Right ventricle myocardium superior (tissue), 1 donor: ENCODE data around the gene ZNF587. TPM values are rescaled to one million over a fixed set of nuclear protein-coding genes. Genes with fewer than 3 reads are reported as not detected.
"Not testable (repeated sequence)": the region's sequence is repeated elsewhere in the genome, so short reads cannot be mapped to it uniquely, and the experiment has no call there.

ENCODE experiments used
- ATAC-seq: fragments of 200-7000 bp; cut with Tn5 transposase; one replicate; pipeline ENCODE4 v1.9.1; 2020; ENCODE audit warnings: mild to moderate bottlenecking; ENCODE audit not compliant: poor library complexity
- DNase-seq: peaks from one replicate; pipeline ENCODE4 v3.0.0-alpha.2; 2020
- intact Hi-C: fragments of 100-400 bp; cut with DNase I; formaldehyde crosslinking; loops from one replicate; pipeline ENCODE4 v1.11.2; 2022
- total RNA-seq: library from RNA; stranded (reverse); fragmentation: NEBNext Ultra II Directional; extraction: Animal tissue kit (Norgen Biotek cat#: 25700); gene quantifications from one replicate; pipeline ENCODE4 v1.2.1, GENCODE V29; 2021
- donor health status: DM: no; HTN: yes; CAD: no; lungs with severe emphysema.

Gene ZNF587
- total RNA-seq, 1 donor from 2014 or later: 13.7 TPM

DNA sequence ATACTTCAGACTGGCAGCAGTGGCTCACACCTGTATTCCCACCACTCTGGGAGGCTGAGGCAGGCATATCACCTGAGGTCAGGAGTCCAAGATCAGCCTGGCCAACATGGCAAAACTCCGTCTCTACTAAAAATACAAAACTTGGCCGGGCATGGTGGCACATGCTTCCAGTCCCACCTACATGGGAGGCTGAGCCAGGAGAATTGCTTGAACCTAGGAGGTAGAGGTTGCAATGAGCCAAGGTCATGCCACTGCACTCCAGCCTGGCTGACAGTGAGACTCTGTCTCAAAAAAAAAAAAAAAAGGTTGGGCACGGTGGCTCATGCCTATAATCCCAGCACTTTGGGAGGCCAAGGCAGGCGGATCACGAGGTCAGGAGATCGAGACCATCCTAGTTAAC lies 20.0 kb downstream of the ZNF587 start:
- intact Hi-C loops, DNase-seq: not testable (repeated sequence)
- peak; percentile 56 for ATAC-seq

DNA sequence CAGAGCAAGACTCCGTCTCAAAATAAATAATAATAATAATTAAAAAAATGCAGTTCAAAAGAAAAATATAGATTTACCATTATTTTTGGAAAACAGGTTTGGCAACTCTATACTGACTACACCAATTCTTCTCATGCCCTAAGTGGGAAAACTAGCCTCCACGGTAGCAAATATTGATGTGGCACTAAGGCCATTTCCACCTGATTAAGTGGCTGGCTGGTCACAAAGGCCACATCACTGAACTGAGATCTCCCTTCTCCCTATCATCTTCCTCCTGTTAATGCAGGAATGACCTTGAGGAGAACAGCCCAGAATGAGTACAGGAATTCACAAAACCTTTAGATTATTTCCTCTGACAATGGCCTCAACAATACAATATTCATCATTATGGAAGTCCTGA lies 20.6 kb downstream of the ZNF587 start:
- intact Hi-C loops: no loop called here
- DNase-seq (no peak), ATAC-seq (no peak)

DNA sequence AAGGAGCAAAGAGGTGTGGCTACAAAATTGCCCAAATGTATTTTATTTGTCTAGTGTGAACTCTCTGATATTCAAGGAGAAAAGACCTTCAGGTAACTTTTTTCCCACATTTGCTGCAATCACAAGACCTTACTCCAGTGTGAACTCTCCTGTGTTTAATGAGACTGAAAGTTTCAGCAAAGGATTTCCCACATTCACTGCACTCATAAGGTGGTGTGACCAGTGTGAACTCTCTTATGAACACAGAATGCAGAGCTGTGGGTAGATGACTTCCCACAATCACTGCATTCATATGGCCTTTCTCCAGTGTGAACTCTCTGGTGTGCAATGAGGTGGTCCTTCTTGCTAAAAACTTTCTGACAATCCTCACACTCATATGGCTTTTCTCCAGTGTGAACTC lies 22.8 kb downstream of the ZNF587 start:
- DNase-seq (no peak), ATAC-seq (no peak)
- intact Hi-C loops: no loop called here

DNA sequence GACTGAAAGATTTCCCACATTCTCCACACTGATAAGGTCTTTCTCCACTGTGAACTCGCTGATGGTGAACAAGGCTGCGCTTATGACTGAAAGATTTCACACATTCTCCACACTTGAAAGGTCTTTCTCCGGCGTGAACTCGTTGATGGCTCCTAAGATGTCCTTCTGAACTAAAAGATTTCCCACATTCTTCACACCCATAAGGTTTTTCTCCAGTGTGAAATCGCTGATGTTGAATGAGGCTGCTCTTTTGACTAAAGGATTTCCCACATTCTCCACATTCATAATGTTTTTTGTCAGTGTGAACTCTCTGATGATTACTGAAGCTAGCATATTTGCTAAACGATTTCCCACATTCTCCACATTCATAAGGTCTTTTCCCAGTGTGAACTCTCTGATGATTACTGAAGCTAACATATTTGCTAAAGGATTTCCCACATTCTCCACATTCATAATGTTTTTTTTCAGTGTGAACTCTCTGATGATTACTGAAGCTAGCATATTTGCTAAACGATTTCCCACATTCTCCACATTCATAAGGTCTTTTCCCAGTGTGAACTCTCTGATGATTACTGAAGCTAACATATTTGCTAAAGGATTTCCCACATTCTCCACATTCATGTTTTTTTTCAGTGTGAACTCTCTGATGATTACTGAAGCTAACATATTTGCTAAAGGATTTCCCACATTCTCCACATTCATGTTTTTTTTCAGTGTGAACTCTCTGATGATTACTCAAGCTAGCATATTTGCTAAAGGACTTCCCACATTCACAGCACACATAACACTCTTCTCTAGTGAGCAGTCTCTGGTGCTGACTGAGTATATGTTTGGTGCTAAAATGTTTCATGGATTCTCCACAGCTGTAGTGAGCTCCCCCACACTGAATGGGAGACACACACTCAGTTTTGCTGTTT lies 24.5 kb downstream of the ZNF587 start:
- DNase-seq, intact Hi-C loops, ATAC-seq: not testable (repeated sequence)

DNA sequence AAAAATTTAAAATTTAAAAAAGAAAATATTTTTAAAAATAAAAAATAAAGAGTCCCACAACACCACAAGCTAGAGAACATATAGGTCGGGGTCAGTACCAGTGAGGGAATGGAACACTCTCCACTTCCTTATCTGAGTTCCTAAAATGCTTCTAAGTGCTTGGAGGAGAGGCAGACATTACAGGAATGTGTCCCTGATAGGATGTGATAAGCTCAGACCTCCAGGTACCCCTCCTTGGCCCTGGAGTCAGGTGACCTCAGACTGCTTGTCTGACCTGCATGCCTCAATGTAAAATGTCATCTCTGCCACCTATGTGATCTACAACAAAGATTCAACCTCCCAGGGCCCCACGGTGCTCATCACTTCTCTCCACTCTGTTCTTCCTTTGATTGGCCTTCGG lies 36.4 kb downstream of the ZNF587 start:
- intact Hi-C loops: no loop called here
- no peak for ATAC-seq

DNA sequence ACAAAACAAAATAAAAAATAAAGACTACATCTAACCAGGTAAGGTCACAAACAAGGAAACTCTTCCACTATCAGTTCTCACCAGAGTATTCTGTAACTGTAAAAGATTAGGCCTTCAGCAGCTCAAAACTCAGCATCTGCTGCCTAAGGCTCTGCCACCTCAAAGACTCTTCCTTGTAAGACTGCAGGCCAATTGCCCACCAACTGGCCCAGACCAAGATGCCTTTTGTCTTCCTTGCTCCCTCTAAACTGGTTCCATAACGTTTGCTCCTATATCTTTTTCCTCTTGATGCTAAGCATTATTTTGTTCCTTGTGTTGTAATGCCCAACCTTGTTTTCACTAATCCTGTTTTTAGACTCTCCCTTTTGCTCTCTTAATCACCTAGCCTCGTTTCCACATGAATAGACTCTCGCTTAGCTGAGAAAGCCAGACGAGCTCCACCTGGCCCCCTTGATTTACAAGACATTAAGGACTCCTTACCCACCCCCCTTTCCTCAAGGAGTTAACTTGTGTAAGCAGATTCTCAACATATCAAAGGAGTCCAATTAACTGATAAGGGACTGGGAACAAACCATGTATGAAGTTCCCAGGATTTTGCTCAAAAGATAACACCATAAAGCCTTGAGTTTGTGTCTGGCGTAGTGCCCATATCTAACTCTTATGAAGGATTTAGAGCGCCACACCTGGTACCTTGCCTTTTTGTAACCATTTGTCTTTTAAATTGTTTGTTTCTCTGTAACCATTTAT lies 37.7 kb downstream of the ZNF587 start:
- ATAC-seq (no peak), DNase-seq (no peak)
- intact Hi-C loops: no loop called here

More for the DNA sequence above, 36.4 kb downstream of the ZNF587 start:
- DNase-seq: no peak

DNA sequence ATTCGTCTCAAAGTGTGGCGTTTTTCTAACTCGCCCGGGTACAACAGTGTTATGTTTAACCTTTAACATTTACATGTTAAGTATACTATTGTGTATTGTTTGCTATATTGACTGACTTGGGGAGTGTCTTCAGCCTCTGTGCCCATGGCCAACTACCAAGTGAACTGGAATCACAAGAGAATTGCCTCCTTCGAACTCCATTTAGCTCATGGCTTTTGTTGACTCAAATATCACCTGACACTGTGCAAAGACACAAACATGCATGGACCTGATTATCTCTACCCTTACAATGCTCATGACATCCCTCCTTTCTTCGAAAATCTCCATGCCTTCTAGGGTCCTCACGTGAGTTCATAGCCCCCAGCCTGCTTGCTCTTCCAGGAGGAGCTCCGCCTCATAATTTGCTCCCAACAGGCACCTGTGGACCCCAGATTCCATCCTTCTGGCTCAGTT lies 38.5 kb downstream of the ZNF587 start:
- ATAC-seq (peak; percentile 2), DNase-seq (no peak)
- intact Hi-C loops: no loop called here

DNA sequence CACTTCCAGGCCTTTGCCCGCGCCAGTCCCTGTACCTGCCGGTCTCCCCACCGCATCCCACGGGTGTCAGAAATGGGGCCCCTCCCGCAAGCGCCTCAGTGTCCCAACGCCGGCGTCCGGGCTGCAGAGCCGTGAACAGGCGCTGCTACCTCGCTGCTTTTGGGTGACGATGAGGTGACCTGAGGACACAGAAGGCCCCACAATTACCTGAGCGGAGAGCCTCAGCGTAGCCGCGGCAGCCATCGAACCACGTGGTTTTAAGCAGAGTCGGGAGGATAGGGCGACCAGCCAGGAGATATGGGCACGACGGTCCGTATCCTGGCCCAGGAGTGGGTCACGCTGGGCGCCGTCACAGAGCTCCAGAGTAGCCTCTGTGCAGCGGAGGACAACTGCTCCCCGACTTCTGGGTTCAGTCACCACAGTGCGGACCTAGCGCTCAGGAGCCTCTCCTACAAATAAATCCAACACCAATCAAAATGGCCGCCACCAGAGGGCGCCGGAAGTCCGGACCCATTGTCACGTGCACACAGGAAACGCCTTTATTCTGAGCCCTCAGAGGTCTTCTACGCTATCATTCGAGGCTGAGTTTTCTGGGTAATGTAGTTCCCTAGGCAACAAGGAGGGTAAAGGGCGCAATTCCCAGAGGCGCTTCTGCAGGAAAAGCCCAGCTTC lies 39.0 kb downstream of the ZNF587 start, which contains the start of gene ZNF814:
Gene ZNF814 (minus strand): TSS at position 478 of the 672 bp plus-strand sequence. CDS start 235 bp downstream, at position 243.
- DNase-seq (peak; percentile 89), ATAC-seq (peak; percentile 93)
- intact Hi-C loops: no loop called here

DNA sequence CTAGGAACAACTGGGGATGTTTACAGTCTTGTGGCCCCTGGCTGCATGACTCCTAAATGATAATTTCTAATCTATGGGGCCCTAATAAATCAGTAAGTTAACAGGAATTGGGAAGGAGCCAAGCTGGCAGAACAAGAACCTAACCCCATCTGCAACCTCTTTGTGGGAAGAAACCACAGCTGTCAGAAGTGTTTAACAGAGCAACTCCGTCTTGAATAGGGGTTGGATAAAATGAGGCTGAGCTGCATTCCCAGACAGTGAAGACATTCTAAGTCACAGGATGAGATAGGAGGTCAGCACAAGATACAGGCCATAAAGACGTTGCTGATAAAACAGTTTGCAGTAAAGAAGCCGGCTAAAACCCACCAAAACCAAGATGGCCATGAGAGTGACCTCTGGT lies 41.0 kb downstream of the ZNF587 start:
- ATAC-seq, DNase-seq, intact Hi-C loops: not testable (repeated sequence)

DNA sequence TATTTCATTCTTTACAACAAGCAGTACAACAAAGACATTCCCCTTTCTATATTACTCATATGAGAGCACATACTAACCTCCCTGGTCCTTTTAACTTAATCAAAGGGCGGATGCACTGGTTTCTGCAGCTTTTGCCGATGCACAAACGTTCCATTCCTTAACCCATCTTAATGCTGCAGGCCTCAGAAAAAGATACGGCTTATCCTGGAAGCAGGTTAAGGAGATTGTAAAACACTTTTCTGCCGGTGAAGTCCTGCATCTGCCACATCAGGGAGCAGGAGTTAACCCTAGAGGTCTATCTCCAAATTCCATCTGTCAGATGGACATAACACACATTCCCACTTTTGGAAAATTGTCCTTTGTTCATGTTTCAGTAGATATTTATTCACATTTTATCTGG lies 50.7 kb downstream of the ZNF587 start:
- intact Hi-C loops: no loop called here
- ATAC-seq (no peak), DNase-seq (no peak)

DNA sequence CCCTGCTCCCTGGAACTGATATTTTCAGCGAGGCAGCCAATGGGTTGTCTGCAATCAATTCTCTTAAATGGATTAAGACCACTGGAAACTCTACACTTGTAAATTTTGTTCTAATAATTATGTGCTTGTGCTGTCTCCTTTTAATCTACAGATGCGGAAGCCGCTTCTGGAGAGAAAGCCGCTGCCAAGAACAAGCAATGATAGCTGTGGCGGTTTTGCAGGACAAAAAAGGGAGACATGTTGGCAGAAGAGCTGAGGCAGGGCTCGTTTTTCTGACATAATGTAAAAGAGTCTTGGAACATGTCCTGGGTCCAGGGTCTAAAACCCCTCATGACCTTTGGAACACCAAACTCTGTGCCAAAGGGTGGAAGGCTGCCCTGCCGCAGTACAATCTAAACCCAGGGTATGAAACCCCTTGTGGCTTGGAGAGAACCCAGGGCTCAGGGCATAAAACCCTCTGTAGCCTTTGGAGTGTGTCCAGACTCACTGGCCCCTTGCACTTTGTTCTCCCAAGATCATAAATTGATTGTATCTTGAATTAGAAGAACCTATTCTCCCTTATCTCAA lies 54.0 kb downstream of the ZNF587 start:
- intact Hi-C loops: no loop called here
- ATAC-seq: no peak
- DNase-seq: no peak

DNA sequence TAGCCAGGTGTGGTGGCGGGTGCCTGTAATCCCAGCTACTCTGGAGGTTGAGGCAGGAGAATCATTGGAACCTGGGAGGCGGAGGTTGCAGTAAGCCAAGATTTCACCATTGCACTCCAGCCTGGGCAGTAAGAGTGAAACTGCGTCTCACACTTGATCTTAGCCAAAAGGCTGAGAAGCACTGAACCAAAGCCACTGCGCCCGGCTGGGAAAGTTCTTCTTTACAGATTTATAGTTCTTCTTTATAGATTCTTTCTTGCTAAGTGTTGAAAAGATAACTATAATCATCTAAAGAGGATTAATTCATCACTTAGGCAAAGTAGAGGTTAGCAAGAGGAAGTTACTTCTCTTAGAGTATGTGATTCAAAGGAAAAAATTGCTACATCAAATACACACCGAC lies 55.6 kb downstream of the ZNF587 start:
- ATAC-seq (no peak), DNase-seq (no peak)
- intact Hi-C loops: no loop called here

DNA sequence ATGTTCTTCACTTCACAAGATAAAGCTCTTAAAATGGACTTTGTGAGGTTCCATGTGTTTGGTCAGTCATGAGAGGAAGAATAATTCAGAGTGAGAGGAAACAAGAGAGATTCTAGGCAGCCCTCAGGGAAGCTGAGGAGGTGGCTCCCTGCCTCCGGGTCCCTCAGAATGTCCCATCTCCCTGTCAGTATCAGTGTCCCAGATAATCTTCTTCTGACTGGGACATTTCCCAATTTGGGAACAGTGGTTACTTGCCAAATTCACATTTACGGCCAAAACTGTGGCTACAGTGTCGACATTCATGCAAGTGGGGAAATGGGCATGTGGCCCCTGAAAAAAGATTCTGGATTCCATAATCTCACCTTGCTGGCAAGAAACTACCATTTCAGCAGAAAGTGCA lies 57.7 kb downstream of the ZNF587 start:
- intact Hi-C loops: no loop called here
- no peak for DNase-seq
- ATAC-seq: no peak

DNA sequence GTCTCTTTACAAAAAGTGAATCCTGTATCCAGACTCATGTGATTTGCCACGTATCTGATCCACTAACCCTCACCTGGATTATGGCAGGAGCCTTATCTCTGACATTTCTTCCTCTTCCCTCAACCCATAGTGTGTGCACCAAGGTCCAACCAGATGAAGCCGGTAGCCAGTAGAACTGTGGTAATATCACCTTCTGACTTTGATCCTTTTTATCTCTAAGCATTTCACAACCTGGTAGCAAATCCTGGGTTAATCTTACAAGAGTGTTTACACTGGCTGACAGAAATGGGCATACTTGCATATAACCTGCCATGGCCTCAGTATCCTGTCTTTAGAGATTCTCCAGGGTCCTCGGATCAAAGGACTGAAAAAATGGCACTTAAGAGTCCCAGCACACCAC lies 64.9 kb downstream of the ZNF587 start:
- no peak for ATAC-seq
- intact Hi-C loops: no loop called here
- DNase-seq: no peak

Other genes with a start within 250 kb of the ZNF587 start
- gene ZNF530, start 250.0 kb upstream of the ZNF587 start, total RNA-seq: 3.7 TPM
- 15.7 TPM for gene ZNF134, start 235.6 kb upstream of the ZNF587 start, total RNA-seq
- gene ZNF211, start 216.7 kb upstream of the ZNF587 start, total RNA-seq: 8.6 TPM
- not detected for gene ZSCAN4, start 180.9 kb upstream of the ZNF587 start, total RNA-seq
- gene ZNF551, start 167.9 kb upstream of the ZNF587 start, total RNA-seq: 3.1 TPM
- gene ZNF154, start 140.7 kb upstream of the ZNF587 start, total RNA-seq: 3.1 TPM
- gene ZNF671, start 122.2 kb upstream of the ZNF587 start, total RNA-seq: 5.8 TPM
- gene ZNF776, start 103.0 kb upstream of the ZNF587 start, total RNA-seq: 9.8 TPM
- 9.8 TPM for gene ZNF586, start 80.2 kb upstream of the ZNF587 start, total RNA-seq
- gene ZNF552, start 34.9 kb upstream of the ZNF587 start, total RNA-seq: 3.5 TPM
- gene ZNF587B, start 19.6 kb upstream of the ZNF587 start, total RNA-seq: 6.3 TPM
- gene ZNF814, start 39.2 kb downstream of the ZNF587 start, total RNA-seq: 14.2 TPM
- gene ZNF417, start 66.7 kb downstream of the ZNF587 start, total RNA-seq: 10.0 TPM
- 13.5 TPM for gene ZNF418, start 85.5 kb downstream of the ZNF587 start, total RNA-seq
- gene ZNF256, start 97.8 kb downstream of the ZNF587 start, total RNA-seq: 9.1 TPM
- 2.4 TPM for gene C19orf18, start 124.7 kb downstream of the ZNF587 start, total RNA-seq
- gene ZNF606, start 153.0 kb downstream of the ZNF587 start, total RNA-seq: 15.0 TPM
- gene ZSCAN1, start 184.2 kb downstream of the ZNF587 start, total RNA-seq: not detected
- 3.4 TPM for gene ZNF135, start 209.4 kb downstream of the ZNF587 start, total RNA-seq
- gene ZSCAN18, start 248.4 kb downstream of the ZNF587 start, total RNA-seq: 60.5 TPM